Activated T-cell treated with anti-CD3 and anti-CD28 coated beads, Interleukin-2, amount 50 U/mL, for 72 hours (primary cell): ENCODE results near the gene RAB4B. TPM values are rescaled to one million over a fixed set of nuclear protein-coding genes. Genes with fewer than 3 reads are reported as not detected.

Experiments used
- ATAC-seq, 2 donors: fragments of 150-1000 bp; cut with Tn5 transposase; replicated peaks in 1 of 2; 2 replicates each; pipeline ENCODE4 v1.10.0; 2021; ENCODE audit warnings: moderate library complexity in 2 of 2, mild to moderate bottlenecking in 1 of 2
- DNase-seq, 2 donors: peaks; one replicate each; pipeline ENCODE4 v3.0.0; 2021 to 2022; ENCODE audit warnings: mixed read lengths in 1 of 2
- H3K27ac Mint-ChIP-seq: one replicate; pipeline ENCODE4 v1.8.0; 2022; ENCODE audit warnings: mild to moderate bottlenecking, moderate library complexity, mixed read lengths
- H3K27me3 Mint-ChIP-seq: one replicate; pipeline ENCODE4 v1.8.0; 2022; ENCODE audit warnings: low read depth, mixed read lengths
- H3K36me3 Mint-ChIP-seq, 2 donors: one replicate each; pipeline ENCODE4 v1.8.0; 2022; ENCODE audit warnings: mixed read lengths in 2 of 2, mild to moderate bottlenecking in 1 of 2; ENCODE audit not compliant: insufficient read depth in 2 of 2
- H3K4me1 Mint-ChIP-seq: one replicate; pipeline ENCODE4 v1.8.0; 2022; ENCODE audit warnings: low read depth, mixed read lengths
- H3K4me3 Mint-ChIP-seq, 2 donors: one replicate each; pipeline ENCODE4 v1.8.0; 2022; ENCODE audit warnings: mild to moderate bottlenecking in 2 of 2, mixed read lengths in 2 of 2, moderate library complexity in 2 of 2
- H3K9me3 Mint-ChIP-seq, 2 donors: one replicate each; pipeline ENCODE4 v1.8.0; 2022; ENCODE audit warnings: mixed read lengths in 2 of 2
- total RNA-seq, 2 donors: library from RNA; stranded (reverse); gene quantifications; one replicate each; pipeline ENCODE4 v1.2.3, GENCODE V29; 2022

The RAB4B gene
- total RNA-seq, 2 donors from 2014 or later = 44.4 to 45.7 TPM

DNA sequence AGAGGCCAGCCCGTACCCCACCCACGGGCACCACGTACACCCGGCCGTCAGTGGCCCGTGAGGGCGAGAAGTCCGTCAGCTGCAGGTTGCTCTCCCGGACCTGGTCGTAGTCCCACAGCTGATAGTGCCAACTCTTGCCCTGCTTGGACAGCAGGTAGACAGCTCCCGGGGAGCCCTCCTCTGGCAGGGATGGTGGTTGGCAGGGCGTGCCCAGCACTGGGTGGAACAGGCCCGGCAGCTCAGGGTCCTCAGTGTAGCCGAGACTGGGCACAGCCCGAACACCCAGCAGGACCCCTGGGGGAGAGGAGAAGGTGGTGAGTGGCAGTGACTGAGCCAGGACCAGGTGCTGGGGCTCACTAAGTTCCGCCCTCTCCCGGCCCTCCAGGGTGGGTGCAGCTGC lies 35.6 kb upstream of the RAB4B start:
- H3K9me3 Mint-ChIP-seq = no peaks in the 10 kb centered on the region
- peak in 1 of 2 donors; percentile 12 for ATAC-seq

DNA sequence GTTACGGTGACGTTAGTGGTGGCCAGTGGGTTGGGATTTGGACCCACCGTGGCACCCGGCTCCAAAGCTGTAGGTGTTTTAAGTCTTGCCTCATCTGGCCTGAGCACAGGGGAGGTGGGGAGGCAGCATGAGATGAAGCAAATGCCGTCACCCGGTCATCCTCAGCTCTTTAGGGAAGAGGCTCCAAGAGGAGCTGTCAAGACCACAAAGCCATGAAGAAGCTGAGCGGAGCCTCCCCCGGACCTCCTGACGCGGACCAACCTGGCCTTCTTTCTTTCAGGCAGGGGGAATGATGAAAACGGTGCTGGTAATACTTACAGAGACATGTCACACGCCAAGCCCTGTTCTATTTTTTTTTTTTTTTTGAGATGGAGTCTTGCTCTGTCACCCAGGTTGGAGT lies 35.2 kb upstream of the RAB4B start:
- Mint-ChIP-seq H3K36me3 (no peaks in the 10 kb centered on the region), H3K4me1 (no peaks in the 10 kb centered on the region), H3K4me3 (no peak overlapping the region), H3K27me3 (no peaks in the 10 kb centered on the region), H3K9me3 (no peaks in the 10 kb centered on the region), H3K27ac (no peak overlapping the region)
- ATAC-seq = no peak
- DNase-seq = no peak

More for the DNA sequence above, 35.6 kb upstream of the RAB4B start:
- no peaks in the 10 kb centered on the region for H3K4me1 Mint-ChIP-seq
- no peak overlapping the region for H3K4me3 Mint-ChIP-seq
- peaks cover 2 to 3% of the 10 kb centered on the region in 2 donors for H3K36me3 Mint-ChIP-seq
- no peak for DNase-seq
- no peak overlapping the region for H3K27ac Mint-ChIP-seq
- no peaks in the 10 kb centered on the region for H3K27me3 Mint-ChIP-seq

DNA sequence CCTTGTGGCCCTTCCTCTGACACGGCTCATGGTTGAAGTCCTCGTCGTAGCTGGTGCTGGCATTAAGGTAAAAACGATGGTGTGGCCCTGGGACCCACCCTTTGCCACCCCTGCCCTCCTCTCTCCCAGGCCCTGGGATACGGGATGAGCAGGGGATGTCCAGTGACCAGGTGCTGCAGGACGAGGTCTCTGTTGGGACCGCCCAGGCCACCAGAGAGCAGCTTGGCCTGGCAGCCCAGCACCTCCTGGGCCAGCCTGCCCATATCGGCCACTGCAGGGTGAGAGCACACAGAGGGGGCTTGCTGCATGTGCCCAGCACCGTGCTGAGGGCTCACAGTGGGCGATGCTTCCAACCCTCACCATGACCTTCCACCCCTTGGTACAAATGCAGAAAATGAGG lies 34.1 kb upstream of the RAB4B start:
- DNase-seq (no peak), ATAC-seq (no peak)
- H3K4me1 Mint-ChIP-seq = peaks cover 9% of the 10 kb centered on the region
- H3K36me3 Mint-ChIP-seq = no peaks in the 10 kb centered on the region
- H3K9me3 Mint-ChIP-seq = no peaks in the 10 kb centered on the region
- H3K4me3 Mint-ChIP-seq = no peak overlapping the region
- no peak overlapping the region for H3K27ac Mint-ChIP-seq
- no peaks in the 10 kb centered on the region for H3K27me3 Mint-ChIP-seq

DNA sequence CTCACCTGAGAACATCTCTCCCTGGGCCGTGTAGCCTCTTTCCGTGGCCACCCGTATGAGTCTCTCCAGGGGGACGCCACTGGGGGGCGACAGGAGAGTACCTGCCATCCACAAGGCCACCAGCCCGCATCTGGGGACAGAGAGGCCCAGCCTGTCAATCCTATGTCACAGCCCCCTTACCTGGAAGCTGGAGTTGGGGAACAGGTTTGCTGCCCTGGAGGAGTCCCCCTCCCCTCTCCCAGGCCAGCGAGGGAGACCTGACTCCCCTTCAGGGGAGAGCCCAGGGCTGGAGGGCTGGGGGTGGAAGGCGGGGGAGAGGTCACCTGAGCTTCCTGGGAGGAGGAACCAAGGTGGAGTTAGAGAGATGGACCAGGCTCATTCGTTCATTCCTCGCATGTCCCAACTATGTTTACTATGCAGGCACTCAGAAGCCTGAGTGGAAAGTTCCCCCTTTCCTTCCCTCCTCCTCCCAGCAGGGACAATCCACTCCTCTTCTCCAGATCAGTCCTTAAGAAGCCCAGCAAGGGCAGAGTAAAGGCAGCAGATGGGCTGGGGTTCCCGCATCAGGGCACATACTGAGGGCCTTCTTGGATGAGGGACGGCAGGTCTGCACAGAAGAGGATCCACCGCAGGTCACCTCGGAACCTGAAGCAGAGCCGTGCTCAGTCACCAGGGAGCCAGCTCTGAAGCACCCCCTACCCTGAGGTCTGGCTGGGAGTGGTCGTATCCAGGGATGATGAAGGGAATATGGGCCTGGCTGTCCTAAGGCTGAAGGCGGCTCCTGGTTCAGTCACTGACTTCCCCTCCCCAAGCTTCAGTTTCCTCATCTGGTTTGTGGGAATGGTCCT lies 33.3 kb upstream of the RAB4B start:
- no peaks in the 10 kb centered on the region for H3K27me3 Mint-ChIP-seq
- no peaks in the 10 kb centered on the region for H3K36me3 Mint-ChIP-seq
- H3K9me3 Mint-ChIP-seq = no peaks in the 10 kb centered on the region
- peaks cover 17% of the 10 kb centered on the region for H3K4me1 Mint-ChIP-seq
- peak; percentile 43 to 51 for DNase-seq
- H3K4me3 Mint-ChIP-seq = no peak overlapping the region
- no peak overlapping the region for H3K27ac Mint-ChIP-seq
- ATAC-seq = peak; percentile 60 to 62

DNA sequence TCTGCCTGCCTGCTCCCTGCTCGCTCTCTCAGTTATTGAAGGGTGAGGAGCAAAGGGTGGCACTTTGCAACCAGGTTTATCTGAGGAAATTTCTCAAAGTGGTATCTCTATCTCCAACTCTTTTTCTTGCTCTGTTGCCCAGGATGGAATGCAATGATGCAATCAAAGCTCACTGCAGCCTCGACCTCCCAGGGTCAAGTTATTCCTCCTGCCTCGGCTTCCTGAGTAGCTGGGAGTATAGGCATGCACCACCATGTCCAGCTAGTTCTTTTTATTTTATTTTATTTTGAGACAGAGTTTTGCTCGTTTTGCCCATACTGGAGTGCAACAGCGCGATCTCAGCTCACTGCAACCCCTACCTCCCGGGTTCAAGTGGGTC lies 32.7 kb upstream of the RAB4B start:
- H3K27me3 Mint-ChIP-seq = no peaks in the 10 kb centered on the region
- H3K4me3 Mint-ChIP-seq = no peak overlapping the region
- H3K9me3 Mint-ChIP-seq = no peaks in the 10 kb centered on the region
- H3K27ac Mint-ChIP-seq = no peak overlapping the region
- H3K36me3 Mint-ChIP-seq = peaks cover 0 to 1% of the 10 kb centered on the region in 2 donors
- ATAC-seq (no peak), DNase-seq (no peak)
- peaks cover 22% of the 10 kb centered on the region for H3K4me1 Mint-ChIP-seq

DNA sequence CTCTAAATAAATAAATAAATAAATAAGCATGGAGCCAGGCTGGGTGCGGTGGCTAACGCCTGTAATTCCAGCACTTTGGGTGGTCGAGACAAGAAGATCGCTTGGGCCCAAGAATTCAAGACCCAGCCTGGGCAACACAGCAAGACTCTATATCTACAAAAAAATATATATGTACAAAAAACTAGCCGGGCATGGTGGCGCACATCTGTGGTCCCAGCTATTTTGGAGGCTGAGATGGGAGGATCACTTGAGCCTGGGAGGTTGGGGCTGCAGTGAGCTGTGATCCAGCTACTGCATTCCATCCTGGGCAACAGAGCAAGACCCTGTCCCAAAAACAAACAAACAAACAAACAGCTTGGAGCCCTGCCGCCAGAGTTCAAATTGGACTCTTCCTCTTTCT lies 30.5 kb upstream of the RAB4B start:
- Mint-ChIP-seq H3K4me3 (no peak overlapping the region), H3K36me3 (peaks cover 5 to 10% of the 10 kb centered on the region in 2 donors), H3K4me1 (peaks cover 28% of the 10 kb centered on the region), H3K27ac (no peak overlapping the region), H3K9me3 (no peaks in the 10 kb centered on the region), H3K27me3 (no peaks in the 10 kb centered on the region)
- DNase-seq (no peak), ATAC-seq (no peak)

DNA sequence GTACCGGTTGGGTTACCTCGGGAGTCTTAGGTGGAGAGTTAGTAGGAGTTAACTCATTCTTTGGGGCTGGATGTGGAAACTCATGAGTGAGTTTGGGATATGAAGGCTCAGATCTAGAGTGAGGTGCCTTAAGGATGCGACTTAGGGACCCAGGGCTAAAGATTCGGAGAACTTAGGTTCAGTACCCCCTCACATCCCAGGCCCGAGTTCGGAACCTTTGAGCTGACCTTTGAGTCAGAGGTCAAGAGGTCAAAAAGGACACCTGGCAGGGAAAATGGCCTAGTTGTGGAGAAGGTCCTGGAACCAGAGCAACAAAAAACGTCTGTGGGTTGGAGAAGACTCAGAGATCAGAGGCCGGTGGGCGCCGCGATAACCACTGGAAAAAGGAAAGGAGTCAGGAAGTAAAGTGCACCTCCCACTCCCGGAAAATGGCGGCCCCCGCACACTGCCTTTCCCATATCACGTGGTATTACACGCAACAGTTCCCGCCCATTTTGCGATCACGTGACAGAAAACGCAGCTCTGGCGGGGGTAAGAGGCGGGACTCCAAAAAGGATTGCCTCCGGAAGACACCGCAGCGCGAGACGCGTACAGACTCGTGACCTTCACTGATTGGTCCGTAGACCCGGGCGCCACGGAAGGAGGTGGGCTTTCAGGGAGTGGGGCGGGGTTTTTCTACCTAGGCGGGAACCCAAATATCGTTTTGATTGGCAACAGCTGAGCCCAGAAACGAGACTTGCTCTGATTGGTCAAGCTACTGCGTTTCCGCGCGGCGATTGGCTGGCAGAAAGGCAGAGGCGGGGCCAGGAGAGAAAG lies 27.8 kb upstream of the RAB4B start, which contains the start of gene ACTMAP:
Gene ACTMAP (minus strand): TSS at position 420 of the 816 bp plus-strand sequence. CDS start 674 bp downstream, outside the sequence.
- peak; percentile 86 to 88 for ATAC-seq
- no peaks in the 10 kb centered on the region for H3K27me3 Mint-ChIP-seq
- peaks cover 15 to 19% of the 10 kb centered on the region in 2 donors for H3K36me3 Mint-ChIP-seq
- H3K4me3 Mint-ChIP-seq = peak within 1 kb of the TSS; percentile 91 to 92
- peak; percentile 99 to 100 for DNase-seq
- peaks cover 49% of the 10 kb centered on the region for H3K4me1 Mint-ChIP-seq
- H3K9me3 Mint-ChIP-seq = no peaks in the 10 kb centered on the region
- peak within 1 kb of the TSS; percentile 93 for H3K27ac Mint-ChIP-seq

DNA sequence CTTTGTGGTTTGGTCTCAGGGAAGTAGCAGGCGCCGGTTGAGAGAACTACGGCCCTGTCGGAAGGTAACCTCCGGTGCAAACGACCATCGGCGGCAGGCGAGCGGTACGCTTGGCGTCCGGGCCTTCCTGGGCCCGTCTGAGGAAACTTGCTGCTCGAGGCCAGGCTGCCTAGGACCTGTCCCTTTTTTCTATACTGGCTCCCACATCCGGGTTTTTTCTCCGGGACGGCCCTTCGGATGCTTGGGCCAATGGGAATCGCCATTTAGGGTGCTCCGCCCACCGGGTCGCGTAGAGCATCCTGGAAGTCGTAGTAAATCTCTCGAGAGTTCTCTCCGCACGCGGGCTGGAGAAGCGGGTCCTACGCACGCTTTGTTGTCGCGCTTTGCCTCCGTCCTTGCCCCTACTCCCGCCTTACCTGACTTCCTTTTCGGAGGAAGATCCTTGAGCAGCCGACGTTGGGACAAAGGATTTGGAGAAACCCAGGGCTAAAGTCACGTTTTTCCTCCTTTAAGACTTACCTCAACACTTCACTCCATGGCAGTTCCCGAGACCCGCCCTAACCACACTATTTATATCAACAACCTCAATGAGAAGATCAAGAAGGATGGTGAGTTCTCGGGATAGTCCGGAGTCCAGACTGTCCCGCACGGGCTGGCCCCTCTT lies 27.0 kb upstream of the RAB4B start, which contains the start of gene SNRPA:
Gene SNRPA (plus strand): TSS at position 330 of the 664 bp plus-strand sequence. CDS start 206 bp downstream, at position 536.
- Mint-ChIP-seq H3K4me3 (peak within 1 kb of the TSS; percentile 91 to 92), H3K4me1 (peaks cover 57% of the 10 kb centered on the region), H3K9me3 (no peaks in the 10 kb centered on the region), H3K27ac (peak within 1 kb of the TSS; percentile 93), H3K27me3 (no peaks in the 10 kb centered on the region), H3K36me3 (peaks cover 15 to 23% of the 10 kb centered on the region in 2 donors)
- ATAC-seq = peak; percentile 74 to 76
- peak; percentile 96 to 98 for DNase-seq

DNA sequence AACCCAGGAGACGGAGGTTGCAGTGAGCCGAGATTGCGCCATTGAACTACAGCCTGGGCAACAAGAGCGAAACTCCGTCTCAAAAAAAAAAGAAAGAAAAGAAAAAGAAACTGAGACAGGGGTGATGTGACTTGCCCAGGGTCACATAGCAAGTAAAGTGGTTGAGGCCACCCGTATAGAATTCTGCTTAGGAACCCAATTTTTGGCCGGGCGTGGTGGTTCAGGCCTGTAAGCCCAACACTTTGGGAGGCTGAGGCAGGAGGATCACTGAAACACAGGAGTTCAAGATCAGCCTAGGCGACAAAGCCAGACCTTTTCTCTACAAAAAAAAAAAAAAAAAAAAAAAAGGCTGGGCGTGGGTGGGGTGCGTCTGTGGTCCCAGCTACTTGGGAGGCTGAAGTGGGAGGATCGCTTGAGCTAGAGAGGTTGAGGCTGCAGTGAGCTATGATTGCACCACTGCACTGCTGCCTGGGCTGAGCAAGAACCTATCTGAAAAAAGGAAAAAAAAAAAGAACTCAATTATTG lies 25.7 kb upstream of the RAB4B start:
- Mint-ChIP-seq H3K36me3 (peaks cover 20 to 27% of the 10 kb centered on the region in 2 donors), H3K4me3 (peak overlapping the region; percentile 91 to 92), H3K27me3 (no peaks in the 10 kb centered on the region), H3K4me1 (peaks cover 70% of the 10 kb centered on the region), H3K9me3 (no peaks in the 10 kb centered on the region), H3K27ac (peak overlapping the region; percentile 93)
- no peak for ATAC-seq
- peak in 1 of 2 donors; percentile 38 for DNase-seq

DNA sequence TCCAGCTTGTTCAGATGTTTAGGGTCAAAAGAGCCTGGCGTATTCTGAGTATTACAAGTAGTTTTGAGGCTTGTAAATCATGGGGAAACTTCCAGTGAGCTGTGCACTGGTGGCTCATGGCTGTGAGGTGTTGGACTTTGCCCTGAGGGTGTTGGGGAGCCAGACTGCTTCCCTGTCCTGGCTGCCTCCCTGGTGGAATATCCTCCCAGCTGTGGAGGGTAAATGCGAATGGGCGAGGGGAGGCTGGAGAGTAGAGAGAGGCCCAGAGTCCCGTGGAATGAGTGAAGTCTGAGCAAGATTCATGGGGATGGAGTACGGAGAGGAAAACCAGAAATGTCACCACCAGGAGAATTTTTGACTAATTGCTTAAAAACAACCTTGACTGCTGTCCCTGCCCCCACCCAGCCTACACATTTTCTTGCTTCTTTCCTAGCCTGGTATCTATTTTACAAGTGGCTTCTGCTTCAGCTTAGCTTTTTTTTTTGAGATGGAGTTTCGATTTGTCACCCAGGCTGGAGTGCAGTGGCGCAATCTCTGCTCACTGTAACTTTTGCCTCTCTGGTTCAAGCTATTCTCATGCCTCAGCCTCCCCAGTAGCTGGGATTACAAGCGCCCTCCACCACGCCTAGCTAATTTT lies 23.3 kb upstream of the RAB4B start:
- H3K4me1 Mint-ChIP-seq = peaks cover 61% of the 10 kb centered on the region
- peak; percentile 1 to 8 for ATAC-seq
- no peaks in the 10 kb centered on the region for H3K27me3 Mint-ChIP-seq
- peaks cover 27 to 39% of the 10 kb centered on the region in 2 donors for H3K36me3 Mint-ChIP-seq
- H3K4me3 Mint-ChIP-seq = peak overlapping the region; percentile 83 to 94
- peak overlapping the region; percentile 90 for H3K27ac Mint-ChIP-seq
- no peaks in the 10 kb centered on the region for H3K9me3 Mint-ChIP-seq
- peak; percentile 68 to 71 for DNase-seq

DNA sequence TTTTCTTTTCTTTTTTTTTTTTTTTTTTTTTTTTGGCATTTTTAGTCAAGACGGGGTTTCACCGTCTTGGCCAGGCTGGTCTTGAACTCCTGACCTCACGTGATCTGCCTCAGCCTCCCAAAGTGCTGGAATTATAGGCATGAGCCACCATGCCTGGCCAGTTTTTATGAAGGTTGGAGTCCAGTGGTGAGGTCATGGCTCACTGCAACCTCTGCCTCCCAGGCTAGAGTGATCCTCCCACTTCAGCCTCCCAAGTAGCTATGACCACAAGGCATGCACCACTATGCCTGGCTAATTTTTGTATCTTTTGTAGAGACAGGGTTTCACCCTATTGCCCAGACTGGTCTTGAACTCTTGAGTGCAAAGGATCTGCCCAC lies 22.8 kb upstream of the RAB4B start:
- peaks cover 61% of the 10 kb centered on the region for H3K4me1 Mint-ChIP-seq
- peak overlapping the region; percentile 40 for H3K27ac Mint-ChIP-seq
- ATAC-seq = no peak
- no peak for DNase-seq
- peak overlapping the region; percentile 59 to 83 for H3K4me3 Mint-ChIP-seq
- H3K9me3 Mint-ChIP-seq = no peaks in the 10 kb centered on the region
- peaks cover 30 to 43% of the 10 kb centered on the region in 2 donors for H3K36me3 Mint-ChIP-seq
- H3K27me3 Mint-ChIP-seq = no peaks in the 10 kb centered on the region

DNA sequence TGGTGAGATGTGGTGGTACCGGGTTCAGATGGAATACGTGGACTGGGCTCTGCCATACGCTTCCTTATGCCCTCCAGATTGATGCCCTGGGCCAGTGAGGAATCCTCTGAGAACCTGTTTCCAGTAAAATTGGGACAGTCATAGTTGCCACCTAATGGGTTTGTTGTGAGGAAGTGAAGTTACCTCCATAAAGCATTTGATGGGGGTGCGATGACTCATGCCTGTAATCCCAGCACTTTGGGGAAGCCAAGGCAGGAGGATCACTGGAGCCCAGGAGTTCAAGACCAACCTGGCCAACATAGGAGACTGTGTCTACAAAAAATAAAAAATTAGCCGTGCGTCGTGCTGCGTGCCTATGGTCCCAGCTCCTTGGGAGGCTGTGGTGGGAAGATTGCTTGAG lies 22.3 kb upstream of the RAB4B start:
- Mint-ChIP-seq H3K27me3 (no peaks in the 10 kb centered on the region), H3K36me3 (peaks cover 33 to 48% of the 10 kb centered on the region in 2 donors), H3K4me3 (peak overlapping the region; percentile 59 to 83), H3K4me1 (peaks cover 66% of the 10 kb centered on the region), H3K9me3 (no peaks in the 10 kb centered on the region), H3K27ac (peak overlapping the region; percentile 54)
- DNase-seq (no peak), ATAC-seq (no peak)
